Measurements from ENCODE around the gene TMEM238L. TPM values are rescaled to one million over a fixed set of nuclear protein-coding genes. Genes with fewer than 3 reads are reported as not detected.

The TMEM238L gene
- total RNA-seq, 1 donor from 2014 or later: not detected

- no peaks in the 10 kb centered on the region for H3K36me3 Mint-ChIP-seq (ENCODE audit: low read depth)
- DNase-seq (ENCODE audit: low spot score): no peak
- H3K27me3 Mint-ChIP-seq (ENCODE audit: low read depth): no peaks in the 10 kb centered on the region
- no peaks in the 10 kb centered on the region for H3K4me1 Mint-ChIP-seq (ENCODE audit: low read depth)
- TF ChIP-seq, protein P1, sequence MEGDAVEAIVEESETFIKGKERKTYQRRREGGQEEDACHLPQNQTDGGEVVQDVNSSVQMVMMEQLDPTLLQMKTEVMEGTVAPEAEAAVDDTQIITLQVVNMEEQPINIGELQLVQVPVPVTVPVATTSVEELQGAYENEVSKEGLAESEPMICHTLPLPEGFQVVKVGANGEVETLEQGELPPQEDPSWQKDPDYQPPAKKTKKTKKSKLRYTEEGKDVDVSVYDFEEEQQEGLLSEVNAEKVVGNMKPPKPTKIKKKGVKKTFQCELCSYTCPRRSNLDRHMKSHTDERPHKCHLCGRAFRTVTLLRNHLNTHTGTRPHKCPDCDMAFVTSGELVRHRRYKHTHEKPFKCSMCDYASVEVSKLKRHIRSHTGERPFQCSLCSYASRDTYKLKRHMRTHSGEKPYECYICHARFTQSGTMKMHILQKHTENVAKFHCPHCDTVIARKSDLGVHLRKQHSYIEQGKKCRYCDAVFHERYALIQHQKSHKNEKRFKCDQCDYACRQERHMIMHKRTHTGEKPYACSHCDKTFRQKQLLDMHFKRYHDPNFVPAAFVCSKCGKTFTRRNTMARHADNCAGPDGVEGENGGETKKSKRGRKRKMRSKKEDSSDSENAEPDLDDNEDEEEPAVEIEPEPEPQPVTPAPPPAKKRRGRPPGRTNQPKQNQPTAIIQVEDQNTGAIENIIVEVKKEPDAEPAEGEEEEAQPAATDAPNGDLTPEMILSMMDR (IDR thresholded peaks at IDR 0.05): no peak
- no peaks in the 10 kb centered on the region for H3K9me3 Mint-ChIP-seq (ENCODE audit: low read depth)
- H3K4me3 Mint-ChIP-seq (ENCODE audit: unreplicated experiment): no peak overlapping the region
- H3K27ac Mint-ChIP-seq (ENCODE audit: unreplicated experiment): no peak overlapping the region
Observed at GRCh38 chr17:10799407-10799806, 4.5 kb downstream of the TMEM238L start.

GRCh38 chr17:10798910-10799309, 5.0 kb downstream of the TMEM238L start:
- Mint-ChIP-seq H3K27ac (ENCODE audit: unreplicated experiment) (no peak overlapping the region), H3K36me3 (ENCODE audit: low read depth) (no peaks in the 10 kb centered on the region), H3K4me3 (ENCODE audit: unreplicated experiment) (no peak overlapping the region), H3K9me3 (ENCODE audit: low read depth) (no peaks in the 10 kb centered on the region), H3K4me1 (ENCODE audit: low read depth) (no peaks in the 10 kb centered on the region), H3K27me3 (ENCODE audit: low read depth) (peaks cover 2% of the 10 kb centered on the region)
- TF ChIP-seq, protein P1 (IDR thresholded peaks at IDR 0.05): no peak
- no peak for DNase-seq (ENCODE audit: low spot score)

DNA sequence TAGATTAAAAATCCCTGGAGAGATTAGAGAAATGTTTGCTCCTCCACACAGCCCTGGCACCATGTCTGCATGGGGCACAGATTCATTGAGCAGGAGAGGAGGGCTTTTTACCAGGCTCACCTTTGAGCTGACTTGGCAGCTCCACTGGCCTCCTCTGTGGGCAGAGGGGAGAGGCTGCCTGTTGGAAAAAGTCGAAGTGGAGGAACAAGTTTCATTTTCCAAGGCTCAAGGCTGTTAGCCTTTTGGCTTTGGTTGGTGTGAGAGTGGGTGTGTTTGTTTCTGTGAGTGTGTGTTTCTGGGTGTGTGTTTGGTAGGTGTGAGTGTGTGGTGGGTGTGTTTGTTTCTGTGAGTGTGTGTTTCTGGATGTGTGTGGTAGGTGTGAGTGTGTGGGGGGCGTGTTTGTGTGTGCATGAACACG, 5.6 kb downstream of the TMEM238L start:
- H3K36me3 Mint-ChIP-seq (ENCODE audit: low read depth): no peaks in the 10 kb centered on the region
- H3K27me3 Mint-ChIP-seq (ENCODE audit: low read depth): peaks cover 2% of the 10 kb centered on the region
- H3K4me3 Mint-ChIP-seq (ENCODE audit: unreplicated experiment): no peak overlapping the region
- H3K27ac Mint-ChIP-seq (ENCODE audit: unreplicated experiment): no peak overlapping the region
- H3K9me3 Mint-ChIP-seq (ENCODE audit: low read depth): no peaks in the 10 kb centered on the region
- peaks cover 4% of the 10 kb centered on the region for H3K4me1 Mint-ChIP-seq (ENCODE audit: low read depth)
- TF ChIP-seq, protein P1 (IDR thresholded peaks at IDR 0.05): no peak
- no peak for DNase-seq (ENCODE audit: low spot score)

GRCh38 chr17:10797476-10798328, 6.2 kb downstream of the TMEM238L start:
- Mint-ChIP-seq H3K36me3 (ENCODE audit: low read depth) (no peaks in the 10 kb centered on the region), H3K27ac (ENCODE audit: unreplicated experiment) (no peak overlapping the region), H3K4me3 (ENCODE audit: unreplicated experiment) (no peak overlapping the region), H3K9me3 (ENCODE audit: low read depth) (no peaks in the 10 kb centered on the region), H3K4me1 (ENCODE audit: low read depth) (peaks cover 4% of the 10 kb centered on the region), H3K27me3 (ENCODE audit: low read depth) (peaks cover 2% of the 10 kb centered on the region)
- TF ChIP-seq, protein P1 (IDR thresholded peaks at IDR 0.05): no peak
- DNase-seq (ENCODE audit: low spot score): no peak

DNA sequence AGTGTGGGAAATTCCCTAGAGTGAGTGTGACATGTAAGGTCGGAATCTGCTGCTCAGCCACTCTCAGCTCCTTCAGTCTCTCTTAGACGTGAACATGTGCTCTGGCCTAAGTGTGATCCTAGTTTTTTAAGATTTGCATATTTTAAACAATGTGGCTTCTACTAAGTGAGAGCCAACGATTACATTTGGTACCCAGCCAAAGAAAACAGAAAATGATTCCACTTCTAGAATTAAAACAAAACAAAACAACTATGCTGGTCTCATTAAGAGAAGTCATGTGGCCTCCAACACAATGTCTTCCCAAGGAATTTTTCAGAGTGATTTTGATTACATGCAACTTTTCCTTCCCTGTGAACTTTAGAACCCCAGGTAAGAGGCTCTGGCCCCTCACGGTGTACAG, 10.1 kb downstream of the TMEM238L start:
- TF ChIP-seq, protein P1 (IDR thresholded peaks at IDR 0.05): no peak
- peaks cover 2% of the 10 kb centered on the region for H3K27me3 Mint-ChIP-seq (ENCODE audit: low read depth)
- H3K36me3 Mint-ChIP-seq (ENCODE audit: low read depth): no peaks in the 10 kb centered on the region
- H3K27ac Mint-ChIP-seq (ENCODE audit: unreplicated experiment): no peak overlapping the region
- no peaks in the 10 kb centered on the region for H3K9me3 Mint-ChIP-seq (ENCODE audit: low read depth)
- H3K4me1 Mint-ChIP-seq (ENCODE audit: low read depth): peaks cover 9% of the 10 kb centered on the region
- no peak for DNase-seq (ENCODE audit: low spot score)
- no peak overlapping the region for H3K4me3 Mint-ChIP-seq (ENCODE audit: unreplicated experiment)
